ENCODE data around the gene ATCAY.

DNA sequence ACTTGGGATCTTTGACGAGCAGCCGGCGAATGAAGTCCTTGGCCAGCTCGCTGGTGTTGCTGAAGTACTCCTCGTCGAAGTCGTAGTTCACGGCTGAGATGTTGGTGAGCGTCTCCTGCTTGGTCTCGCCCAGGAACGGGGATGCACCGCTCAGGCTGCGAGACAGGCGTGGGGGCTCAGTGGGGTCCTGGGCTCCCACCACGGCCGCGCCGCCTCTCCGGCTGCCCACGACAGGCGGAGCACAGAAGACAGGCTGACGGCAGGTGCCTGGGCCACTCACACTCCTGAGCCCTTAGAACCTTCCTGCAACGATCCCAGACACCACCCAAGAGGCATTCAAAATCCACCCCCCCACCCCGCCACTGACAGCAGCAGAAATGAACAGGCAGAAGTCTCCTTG, 80.5 kb downstream of the ATCAY start:
- TF ChIP-seq, protein P1, sequence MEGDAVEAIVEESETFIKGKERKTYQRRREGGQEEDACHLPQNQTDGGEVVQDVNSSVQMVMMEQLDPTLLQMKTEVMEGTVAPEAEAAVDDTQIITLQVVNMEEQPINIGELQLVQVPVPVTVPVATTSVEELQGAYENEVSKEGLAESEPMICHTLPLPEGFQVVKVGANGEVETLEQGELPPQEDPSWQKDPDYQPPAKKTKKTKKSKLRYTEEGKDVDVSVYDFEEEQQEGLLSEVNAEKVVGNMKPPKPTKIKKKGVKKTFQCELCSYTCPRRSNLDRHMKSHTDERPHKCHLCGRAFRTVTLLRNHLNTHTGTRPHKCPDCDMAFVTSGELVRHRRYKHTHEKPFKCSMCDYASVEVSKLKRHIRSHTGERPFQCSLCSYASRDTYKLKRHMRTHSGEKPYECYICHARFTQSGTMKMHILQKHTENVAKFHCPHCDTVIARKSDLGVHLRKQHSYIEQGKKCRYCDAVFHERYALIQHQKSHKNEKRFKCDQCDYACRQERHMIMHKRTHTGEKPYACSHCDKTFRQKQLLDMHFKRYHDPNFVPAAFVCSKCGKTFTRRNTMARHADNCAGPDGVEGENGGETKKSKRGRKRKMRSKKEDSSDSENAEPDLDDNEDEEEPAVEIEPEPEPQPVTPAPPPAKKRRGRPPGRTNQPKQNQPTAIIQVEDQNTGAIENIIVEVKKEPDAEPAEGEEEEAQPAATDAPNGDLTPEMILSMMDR (IDR thresholded peaks at IDR 0.05) = no peak
- no peak for TF ChIP-seq POLR2A (IDR thresholded peaks at IDR 0.05)
